NB4 (cell line): ENCODE measurements around the gene ARHGAP15.

Experiments
- CTCF ChIP-seq: IDR thresholded peaks from one replicate; pipeline ENCODE4 v1.5.1; 2012; ENCODE audit warnings: low read depth, low read length
- POLR2A ChIP-seq: IDR thresholded peaks from 2 replicates; pipeline ENCODE4 v1.6.1; 2011; ENCODE audit warnings: mild to moderate bottlenecking; ENCODE audit not compliant: insufficient read length; ENCODE audit errors: extremely low read depth

DNA sequence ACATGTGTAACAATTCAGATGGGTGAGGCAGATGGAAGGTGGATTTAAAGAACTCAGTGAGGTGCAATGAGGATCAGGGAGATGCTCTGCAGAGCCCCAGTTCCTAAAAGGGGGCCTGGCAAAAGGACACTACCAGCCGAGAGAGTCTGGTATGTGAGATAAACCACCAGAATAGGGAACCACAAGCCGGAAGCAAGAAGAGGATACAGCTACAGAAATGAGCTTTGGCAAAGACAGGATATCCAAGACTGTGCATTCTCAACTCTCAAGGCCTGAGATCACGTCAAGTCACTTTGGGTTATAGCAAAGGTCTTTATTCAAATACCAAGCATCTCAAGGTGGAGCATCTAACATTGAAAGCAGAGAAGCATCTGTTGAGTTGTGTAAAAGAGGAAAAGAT, 293.5 kb downstream of the ARHGAP15 start:
- TF ChIP-seq CTCF (no peak), POLR2A (no peak)
